NCI-H1436 treated with DMSO at 0.1 percent for 48 hours (cell line): Measurements from ENCODE around the gene NECTIN4.

Experiments used
- DNase-seq: peaks from one replicate; lab custom pipeline; 2025; lab: John Stamatoyannopoulos, UW

NECTIN4 gene

GRCh38 chr1:161111527-161111926 is 22.2 kb upstream of the NECTIN4 start:
- no peak for DNase-seq

GRCh38 chr1:161111117-161111516 is 21.8 kb upstream of the NECTIN4 start:
- no peak for DNase-seq

- no peak for DNase-seq
Observed at GRCh38 chr1:161106431-161106830, 17.1 kb upstream of the NECTIN4 start.

GRCh38 chr1:161100556-161100955 is 11.2 kb upstream of the NECTIN4 start:
- DNase-seq: no peak

GRCh38 chr1:161099090-161099802 is 9.9 kb upstream of the NECTIN4 start:
- no peak for DNase-seq

GRCh38 chr1:161098210-161099068 is 9.1 kb upstream of the NECTIN4 start, which contains the start of gene KLHDC9:
TSS of gene KLHDC9 (plus strand) at chr1:161098361. CDS start at chr1:161098536, 175 bp downstream.
- no peak for DNase-seq

- no peak for DNase-seq
Observed at GRCh38 chr1:161096530-161096929, 7.2 kb upstream of the NECTIN4 start.

- no peak for DNase-seq
Observed at GRCh38 chr1:161096015-161096414, 6.7 kb upstream of the NECTIN4 start.

GRCh38 chr1:161095230-161095629 is 5.9 kb upstream of the NECTIN4 start:
- no peak for DNase-seq

GRCh38 chr1:161094481-161094880 is 5.1 kb upstream of the NECTIN4 start:
- DNase-seq: no peak

- DNase-seq: no peak
Observed at GRCh38 chr1:161092621-161093028, 3.3 kb upstream of the NECTIN4 start.

- no peak for DNase-seq
Observed at GRCh38 chr1:161091796-161092507, 2.6 kb upstream of the NECTIN4 start.

GRCh38 chr1:161091093-161091492 is 1.7 kb upstream of the NECTIN4 start:
- no peak for DNase-seq

GRCh38 chr1:161090617-161091016 is 1.3 kb upstream of the NECTIN4 start:
- no peak for DNase-seq

GRCh38 chr1:161089938-161090337 is 580 bp upstream of the NECTIN4 start:
- no peak for DNase-seq

- DNase-seq: no peak
Observed at GRCh38 chr1:161088587-161089110, 709 bp downstream of the NECTIN4 start.

GRCh38 chr1:161086457-161086856 is 2.9 kb downstream of the NECTIN4 start:
- no peak for DNase-seq

- no peak for DNase-seq
Observed at GRCh38 chr1:161085165-161085564, 4.2 kb downstream of the NECTIN4 start.

- DNase-seq: no peak
Observed at GRCh38 chr1:161084597-161084988, 4.8 kb downstream of the NECTIN4 start.

GRCh38 chr1:161083748-161084596 is 5.4 kb downstream of the NECTIN4 start:
- no peak for DNase-seq

GRCh38 chr1:161082996-161083747 is 6.2 kb downstream of the NECTIN4 start:
- DNase-seq: no peak
